ENCODE results near the gene MYO3B. TPM values are rescaled to one million over a fixed set of nuclear protein-coding genes. Genes with fewer than 3 reads are reported as not detected.
"Not testable (repeated sequence)": the region's sequence is repeated elsewhere in the genome, so short reads cannot be mapped to it uniquely, and the experiment has no call there.

Gene MYO3B
- total RNA-seq, 1 donor from 2014 or later: 0.17 TPM

GRCh38 chr2:170262343-170262742, 84.4 kb downstream of the MYO3B start:
- intact Hi-C loops (cut with DNase I): no loop called here
- Histone ChIP-seq H3K4me3 (no peak overlapping the region), H3K4me1 (no peaks in the 10 kb centered on the region), H3K27ac (no peak overlapping the region), H3K27me3 (no peaks in the 10 kb centered on the region), H3K36me3 (no peaks in the 10 kb centered on the region), H3K9me3 (no peaks in the 10 kb centered on the region)
- ATAC-seq: no peak
- no peak for DNase-seq
- TF ChIP-seq CTCF (IDR thresholded peaks at IDR 0.05): no peak

GRCh38 chr2:170262806-170263205, 84.9 kb downstream of the MYO3B start:
- TF ChIP-seq CTCF (IDR thresholded peaks at IDR 0.05): no peak

DNA sequence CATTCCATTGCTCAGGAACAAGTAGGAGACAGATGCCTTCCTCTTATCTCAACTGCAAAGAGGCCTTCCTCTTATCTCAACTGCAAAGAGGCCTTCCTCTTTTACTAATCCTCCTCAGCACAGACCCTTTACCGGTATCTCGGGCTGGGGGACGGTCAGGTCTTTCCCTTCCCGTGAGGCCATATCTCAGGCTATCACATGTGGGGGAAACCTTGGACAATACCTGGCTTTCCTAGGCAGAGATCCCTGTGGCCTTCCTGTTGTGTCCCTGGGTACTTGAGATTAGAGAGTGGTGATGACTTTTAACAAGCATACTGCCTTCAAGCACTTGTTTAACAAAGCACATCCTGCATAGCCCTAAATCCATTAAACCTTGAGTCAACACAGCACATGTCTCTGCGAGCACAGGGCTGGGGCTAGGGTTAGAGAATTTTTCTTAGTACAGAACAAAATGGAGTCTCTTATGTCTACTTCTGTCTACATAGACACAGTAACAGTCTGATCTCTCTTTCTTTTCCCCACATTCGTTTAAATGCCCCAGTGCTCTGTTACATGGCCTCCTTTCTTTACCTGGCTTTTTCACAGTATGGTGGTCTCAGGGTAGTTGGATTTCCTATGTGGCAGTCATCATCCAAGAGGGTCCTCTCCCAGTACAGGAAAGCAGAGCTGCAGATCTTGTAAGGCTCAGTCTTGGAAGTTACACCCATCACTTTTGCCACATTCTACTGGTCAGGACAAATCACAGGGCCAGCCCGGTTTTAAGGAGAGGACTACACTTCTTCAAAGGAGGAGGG, 86.0 kb downstream of the MYO3B start:
- H3K27me3 ChIP-seq; H3K9me3 ChIP-seq; ATAC-seq; intact Hi-C loops (cut with DNase I); DNase-seq; H3K36me3 ChIP-seq; H3K4me1 ChIP-seq; H3K27ac ChIP-seq; H3K4me3 ChIP-seq: not testable (repeated sequence)

More at GRCh38 chr2:170262806-170263205, 84.9 kb downstream of the MYO3B start:
- DNase-seq: no peak
- intact Hi-C loops (cut with DNase I): no loop called here
- Histone ChIP-seq H3K4me1 (no peaks in the 10 kb centered on the region), H3K4me3 (no peak overlapping the region), H3K9me3 (no peaks in the 10 kb centered on the region), H3K36me3 (no peaks in the 10 kb centered on the region), H3K27ac (no peak overlapping the region), H3K27me3 (no peaks in the 10 kb centered on the region)
- no peak for ATAC-seq

DNA sequence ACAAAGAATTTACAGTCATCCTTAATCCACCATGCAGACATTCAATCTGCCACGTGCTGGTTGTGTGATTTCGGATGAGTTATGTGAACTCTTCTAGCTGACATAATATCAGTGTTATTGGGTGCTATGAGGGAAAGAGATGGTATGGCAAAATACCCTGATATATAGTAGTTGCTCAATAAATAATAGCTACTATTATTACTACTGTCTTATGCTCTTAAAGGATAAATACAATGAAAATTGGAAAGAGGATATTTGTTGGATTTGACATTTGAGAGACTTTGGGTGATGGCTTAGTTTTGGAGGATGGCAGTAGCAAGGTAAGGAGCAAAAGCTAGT, 86.5 kb downstream of the MYO3B start:
- DNase-seq: no peak
- Histone ChIP-seq H3K36me3 (no peaks in the 10 kb centered on the region), H3K4me1 (no peaks in the 10 kb centered on the region), H3K27ac (no peak overlapping the region), H3K27me3 (no peaks in the 10 kb centered on the region), H3K4me3 (no peak overlapping the region), H3K9me3 (no peaks in the 10 kb centered on the region)
- no peak for ATAC-seq
- intact Hi-C loops (cut with DNase I): no loop called here
- no peak for TF ChIP-seq CTCF (IDR thresholded peaks at IDR 0.05)

- Histone ChIP-seq H3K27me3 (no peaks in the 10 kb centered on the region), H3K9me3 (no peaks in the 10 kb centered on the region), H3K36me3 (no peaks in the 10 kb centered on the region), H3K27ac (no peak overlapping the region), H3K4me1 (no peaks in the 10 kb centered on the region), H3K4me3 (no peak overlapping the region)
- ATAC-seq: no peak
- TF ChIP-seq CTCF (IDR thresholded peaks at IDR 0.05): no peak
- DNase-seq: no peak
- intact Hi-C loops (cut with DNase I): no loop called here
Observed at GRCh38 chr2:170264865-170265264, 86.9 kb downstream of the MYO3B start.

DNA sequence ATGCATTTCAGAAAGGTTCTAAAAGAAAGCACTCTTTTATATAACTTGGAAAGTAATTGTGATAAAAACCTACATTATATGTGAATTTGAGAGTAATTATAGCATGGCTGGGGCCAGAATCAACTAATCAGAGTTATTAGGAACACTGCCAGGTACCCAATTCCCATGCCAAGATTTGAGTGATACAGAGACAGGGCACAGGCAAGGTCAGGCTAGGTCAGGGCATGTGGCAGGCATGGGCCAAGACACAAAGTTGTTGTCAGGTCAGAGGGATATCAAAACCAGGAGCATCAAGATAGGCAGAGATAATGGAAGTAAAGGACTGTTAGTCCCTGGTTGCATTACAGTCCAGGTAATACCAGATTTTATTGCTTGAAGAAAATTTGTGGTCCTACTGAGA, 87.4 kb downstream of the MYO3B start:
- Histone ChIP-seq H3K27ac (no peak overlapping the region), H3K36me3 (no peaks in the 10 kb centered on the region), H3K4me1 (no peaks in the 10 kb centered on the region), H3K4me3 (no peak overlapping the region), H3K9me3 (no peaks in the 10 kb centered on the region), H3K27me3 (no peaks in the 10 kb centered on the region)
- no peak for TF ChIP-seq CTCF (IDR thresholded peaks at IDR 0.05)
- no peak for ATAC-seq
- no peak for DNase-seq
- intact Hi-C loops (cut with DNase I): no loop called here

Data from upper lobe of right lung (tissue), 1 donor.